ENCODE measurements around the gene EIF3F. TPM values are rescaled to one million over a fixed set of nuclear protein-coding genes. Genes with fewer than 3 reads are reported as not detected.
A peak's percentile ranks its signal among the peaks of the same experiment; 100 is the strongest.

EIF3F gene
- total RNA-seq, result 100 to 1,000 TPM; 227 to 229 TPM

- Mint-ChIP-seq H3K4me3 (peak within 1 kb of the TSS; percentile 89), H3K27ac (peak within 1 kb of the TSS; percentile 88)
Observed at GRCh38 chr11:7986768-7987559, at the start of gene EIF3F. EIF3F (plus strand) TSS chr11:7987337; CDS start chr11:7987353, 16 bp downstream.

GRCh38 chr11:7941146-7941545 lies 46.0 kb upstream of the EIF3F start:
- no peak for DNase-seq
- CTCF ChIA-PET, result no interaction called here
- Mint-ChIP-seq H3K27me3 (peaks cover 9% of the 10 kb centered on the region), H3K36me3 (ENCODE audit: low read depth) (no peaks in the 10 kb centered on the region), H3K4me1 (no peaks in the 10 kb centered on the region), H3K27ac (no peak overlapping the region), H3K9me3 (peaks cover 12% of the 10 kb centered on the region), H3K4me3 (no peak overlapping the region)
- POLR2A ChIA-PET, result no interaction called here

More at GRCh38 chr11:7986768-7987559, at the start of gene EIF3F:
- peaks cover 41% of the 10 kb centered on the region for H3K4me1 Mint-ChIP-seq
- CTCF ChIA-PET, result interaction anchor here (0.5 to 3.5 kb wide), 41 partner anchors 9 to 1547 kb away, joined by 3 to 60 read pairs (median 3); partner anchors contain the start of gene NLRP10
- H3K36me3 Mint-ChIP-seq (ENCODE audit: low read depth), result peaks cover 16% of the 10 kb centered on the region
- H3K27me3 Mint-ChIP-seq, result no peaks in the 10 kb centered on the region
- no peaks in the 10 kb centered on the region for H3K9me3 Mint-ChIP-seq
- POLR2A ChIA-PET, result interaction anchor here (0.6 to 1.7 kb wide), 12 partner anchors 8 to 409 kb away, joined by 3 to 8 read pairs (median 4); no protein-coding TSS in a partner anchor
- peak; percentile 92 for DNase-seq

- no peaks in the 10 kb centered on the region for H3K4me1 Mint-ChIP-seq
- no peak for DNase-seq
- ChIA-PET POLR2A (no interaction called here), CTCF (no interaction called here)
- H3K27me3 Mint-ChIP-seq, result peaks cover 6% of the 10 kb centered on the region
- no peaks in the 10 kb centered on the region for H3K36me3 Mint-ChIP-seq (ENCODE audit: low read depth)
- H3K4me3 Mint-ChIP-seq, result no peak within 1 kb of the TSS
- H3K27ac Mint-ChIP-seq, result no peak within 1 kb of the TSS
- H3K9me3 Mint-ChIP-seq, result peaks cover 12% of the 10 kb centered on the region
Observed at GRCh38 chr11:7941608-7942007, 45.5 kb upstream of the EIF3F start, which contains the start of gene OR10A3. OR10A3 (minus strand) TSS chr11:7941708; CDS start chr11:7939520, 2,188 bp downstream.

GRCh38 chr11:7944123-7944522 lies 43.0 kb upstream of the EIF3F start:
- ChIA-PET POLR2A (no interaction called here), CTCF (no interaction called here)
- DNase-seq, result no peak

GRCh38 chr11:7949934-7950333 lies 37.2 kb upstream of the EIF3F start:
- no peak overlapping the region for H3K4me3 Mint-ChIP-seq
- CTCF ChIA-PET, result no interaction called here
- no peak for DNase-seq
- no peak overlapping the region for H3K27ac Mint-ChIP-seq
- H3K4me1 Mint-ChIP-seq, result no peaks in the 10 kb centered on the region
- H3K36me3 Mint-ChIP-seq (ENCODE audit: low read depth), result no peaks in the 10 kb centered on the region
- peaks cover 7% of the 10 kb centered on the region for H3K27me3 Mint-ChIP-seq
- H3K9me3 Mint-ChIP-seq, result no peaks in the 10 kb centered on the region
- POLR2A ChIA-PET, result no interaction called here

More at GRCh38 chr11:7944123-7944522, 43.0 kb upstream of the EIF3F start:
- Mint-ChIP-seq H3K27ac (no peak overlapping the region), H3K36me3 (ENCODE audit: low read depth) (no peaks in the 10 kb centered on the region), H3K4me1 (no peaks in the 10 kb centered on the region), H3K4me3 (no peak overlapping the region), H3K27me3 (peaks cover 9% of the 10 kb centered on the region), H3K9me3 (peaks cover 12% of the 10 kb centered on the region)

- ChIA-PET POLR2A (no interaction called here), CTCF (no interaction called here)
- no peak overlapping the region for H3K27ac Mint-ChIP-seq
- no peaks in the 10 kb centered on the region for H3K9me3 Mint-ChIP-seq
- H3K4me1 Mint-ChIP-seq, result no peaks in the 10 kb centered on the region
- no peaks in the 10 kb centered on the region for H3K36me3 Mint-ChIP-seq (ENCODE audit: low read depth)
- no peak for DNase-seq
- H3K27me3 Mint-ChIP-seq, result peaks cover 9% of the 10 kb centered on the region
- H3K4me3 Mint-ChIP-seq, result no peak overlapping the region
Observed at GRCh38 chr11:7955191-7955590, 31.9 kb upstream of the EIF3F start.

GRCh38 chr11:7964261-7964660 lies 22.9 kb upstream of the EIF3F start:
- CTCF ChIA-PET, result no interaction called here
- Mint-ChIP-seq H3K9me3 (no peaks in the 10 kb centered on the region), H3K4me1 (no peaks in the 10 kb centered on the region)

GRCh38 chr11:7964873-7965272 lies 22.3 kb upstream of the EIF3F start:
- no peak overlapping the region for H3K4me3 Mint-ChIP-seq
- ChIA-PET CTCF (interaction anchor here (1.3 kb wide), 1 partner anchor 134 kb away, joined by 4 read pairs; no protein-coding TSS in a partner anchor), POLR2A (no interaction called here)

More at GRCh38 chr11:7964261-7964660, 22.9 kb upstream of the EIF3F start:
- Mint-ChIP-seq H3K4me3 (no peak overlapping the region), H3K27ac (no peak overlapping the region), H3K36me3 (ENCODE audit: low read depth) (no peaks in the 10 kb centered on the region), H3K27me3 (peaks cover 17% of the 10 kb centered on the region)
- POLR2A ChIA-PET, result no interaction called here
- DNase-seq, result no peak

GRCh38 chr11:7965386-7965785 lies 21.8 kb upstream of the EIF3F start, which contains the start of gene NLRP10:
NLRP10 (minus strand) TSS chr11:7965447; CDS start chr11:7963495, 1,952 bp downstream.
- Mint-ChIP-seq H3K9me3 (no peaks in the 10 kb centered on the region), H3K4me1 (no peaks in the 10 kb centered on the region), H3K27me3 (peaks cover 15% of the 10 kb centered on the region), H3K27ac (no peak within 1 kb of the TSS), H3K36me3 (ENCODE audit: low read depth) (no peaks in the 10 kb centered on the region), H3K4me3 (no peak within 1 kb of the TSS)
- ChIA-PET CTCF (interaction anchor here (1.0 to 1.3 kb wide), 2 partner anchors 22 to 134 kb away, joined by 3 to 4 read pairs; partner anchors contain the start of gene EIF3F), POLR2A (no interaction called here)
- DNase-seq, result no peak

More at GRCh38 chr11:7964873-7965272, 22.3 kb upstream of the EIF3F start:
- Mint-ChIP-seq H3K4me1 (no peaks in the 10 kb centered on the region), H3K9me3 (no peaks in the 10 kb centered on the region), H3K27ac (no peak overlapping the region), H3K36me3 (ENCODE audit: low read depth) (no peaks in the 10 kb centered on the region), H3K27me3 (peaks cover 15% of the 10 kb centered on the region)
- no peak for DNase-seq

- Mint-ChIP-seq H3K9me3 (no peaks in the 10 kb centered on the region), H3K27me3 (peaks cover 15% of the 10 kb centered on the region), H3K27ac (no peak overlapping the region), H3K36me3 (ENCODE audit: low read depth) (no peaks in the 10 kb centered on the region), H3K4me3 (no peak overlapping the region), H3K4me1 (no peaks in the 10 kb centered on the region)
- CTCF ChIA-PET, result no interaction called here
- POLR2A ChIA-PET, result no interaction called here
- DNase-seq, result no peak
Observed at GRCh38 chr11:7967097-7967496, 20.0 kb upstream of the EIF3F start.

GRCh38 chr11:7967826-7968225 lies 19.3 kb upstream of the EIF3F start:
- no peaks in the 10 kb centered on the region for H3K36me3 Mint-ChIP-seq (ENCODE audit: low read depth)
- no peak for DNase-seq
- no peak overlapping the region for H3K27ac Mint-ChIP-seq
- ChIA-PET POLR2A (interaction anchor here (1.0 to 1.1 kb wide), 2 partner anchors 11 to 19 kb away, joined by 3 read pairs; partner anchors contain the start of gene EIF3F), CTCF (interaction anchor here (1.7 kb wide), 1 partner anchor 19 kb away, joined by 7 read pairs; the partner anchor contains the start of gene EIF3F)
- H3K4me1 Mint-ChIP-seq, result no peaks in the 10 kb centered on the region
- peaks cover 15% of the 10 kb centered on the region for H3K27me3 Mint-ChIP-seq
- H3K4me3 Mint-ChIP-seq, result no peak overlapping the region
- H3K9me3 Mint-ChIP-seq, result no peaks in the 10 kb centered on the region

- Mint-ChIP-seq H3K9me3 (no peaks in the 10 kb centered on the region), H3K27ac (no peak overlapping the region), H3K27me3 (peaks cover 18% of the 10 kb centered on the region), H3K4me3 (no peak overlapping the region), H3K36me3 (ENCODE audit: low read depth) (no peaks in the 10 kb centered on the region), H3K4me1 (no peaks in the 10 kb centered on the region)
- ChIA-PET POLR2A (interaction anchor here (1.0 to 1.1 kb wide), 2 partner anchors 10 to 18 kb away, joined by 3 read pairs; partner anchors contain the start of gene EIF3F), CTCF (interaction anchor here (1.7 kb wide), 1 partner anchor 18 kb away, joined by 7 read pairs; the partner anchor contains the start of gene EIF3F)
- DNase-seq, result no peak
Observed at GRCh38 chr11:7968686-7969085, 18.5 kb upstream of the EIF3F start.

- no peaks in the 10 kb centered on the region for H3K4me1 Mint-ChIP-seq
Observed at GRCh38 chr11:7969756-7970646, 17.1 kb upstream of the EIF3F start.

More at GRCh38 chr11:7969756-7970646, 17.1 kb upstream of the EIF3F start:
- H3K4me3 Mint-ChIP-seq, result no peak overlapping the region
- peaks cover 18% of the 10 kb centered on the region for H3K27me3 Mint-ChIP-seq
- ChIA-PET CTCF (no interaction called here), POLR2A (no interaction called here)
- H3K36me3 Mint-ChIP-seq (ENCODE audit: low read depth), result no peaks in the 10 kb centered on the region
- DNase-seq, result no peak
- H3K9me3 Mint-ChIP-seq, result no peaks in the 10 kb centered on the region
- no peak overlapping the region for H3K27ac Mint-ChIP-seq
